SK-N-SH treated with all-trans-retinoic acid at 6 μM for 48 hours (cell line): Measurements from ENCODE around the gene HSD3B2.

Source experiments
- ATAC-seq: fragments of 200-7000 bp; cut with Tn5 transposase; 3 replicates; pipeline ENCODE4 v1.9.1; 2020; ENCODE audit warnings: mild to moderate bottlenecking, moderate library complexity
- ARNTL ChIP-seq: fragments of 450-650 bp; formaldehyde crosslinking; IDR thresholded peaks from 2 replicates; pipeline ENCODE4 v1.5.0; 2020; ENCODE audit warnings: low read depth, mild to moderate bottlenecking, moderate library complexity, borderline replicate concordance
- BACH2 ChIP-seq: fragments of 250-450 bp; sonication (Bioruptor Pico); IDR thresholded peaks from 2 replicates; pipeline ENCODE4 v1.9.0; 2021; ENCODE audit warnings: mild to moderate bottlenecking, borderline replicate concordance
- CSDC2 ChIP-seq: fragments of 250-450 bp; sonication (Bioruptor Pico); IDR thresholded peaks from 2 replicates; pipeline ENCODE4 v1.5.0; 2020; ENCODE audit warnings: mild to moderate bottlenecking, moderate library complexity
- ESRRG ChIP-seq: fragments of 250-450 bp; sonication (Bioruptor Pico); IDR thresholded peaks from 2 replicates; pipeline ENCODE4 v1.6.1; 2021; ENCODE audit warnings: mild to moderate bottlenecking
- GLIS3 ChIP-seq: fragments of 250-450 bp; sonication (Bioruptor Pico); IDR thresholded peaks from 2 replicates; pipeline ENCODE4 v1.5.0; 2020; ENCODE audit warnings: mild to moderate bottlenecking, moderate library complexity
- ISL1 ChIP-seq: fragments of 250-450 bp; sonication (Bioruptor Pico); IDR thresholded peaks from 2 replicates; pipeline ENCODE4 v2.1.2; 2022; ENCODE audit warnings: mild to moderate bottlenecking, moderate library complexity
- OSR1 ChIP-seq: fragments of 250-450 bp; sonication (Bioruptor Pico); IDR thresholded peaks from 2 replicates; pipeline ENCODE4 v1.8.0; 2022; ENCODE audit warnings: moderate library complexity, mild to moderate bottlenecking, inconsistent platforms
- PATZ1 ChIP-seq: fragments of 250-450 bp; sonication (Bioruptor Pico); IDR thresholded peaks from 2 replicates; pipeline ENCODE4 v1.8.0; 2020; ENCODE audit warnings: mild to moderate bottlenecking, moderate library complexity, borderline replicate concordance
- PPARA ChIP-seq: fragments of 250-450 bp; sonication (Bioruptor Pico); IDR thresholded peaks from 2 replicates; pipeline ENCODE4 v1.5.0; 2020; ENCODE audit warnings: mild to moderate bottlenecking, borderline replicate concordance
- RARB ChIP-seq: fragments of 250-450 bp; sonication (Bioruptor Pico); IDR thresholded peaks from 2 replicates; pipeline ENCODE4 v1.8.0; 2021; ENCODE audit warnings: mild to moderate bottlenecking, moderate library complexity
- SNAI2 ChIP-seq: fragments of 250-450 bp; sonication (Bioruptor Pico); IDR thresholded peaks from 2 replicates; pipeline ENCODE4 v1.5.0; 2020; ENCODE audit warnings: mild to moderate bottlenecking, moderate library complexity
- TCF4 ChIP-seq: fragments of 250-450 bp; sonication (Bioruptor Pico); IDR thresholded peaks from 2 replicates; pipeline ENCODE4 v1.8.0; 2021; ENCODE audit warnings: mild to moderate bottlenecking, moderate library complexity, borderline replicate concordance
- TOX ChIP-seq: fragments of 250-450 bp; sonication (Bioruptor Pico); IDR thresholded peaks from 2 replicates; pipeline ENCODE4 v1.8.0; 2021; ENCODE audit warnings: mild to moderate bottlenecking, moderate library complexity, borderline replicate concordance
- TSHZ2 ChIP-seq: fragments of 250-450 bp; sonication (Bioruptor Pico); IDR thresholded peaks from 2 replicates; pipeline ENCODE4 v1.5.0; 2020; ENCODE audit warnings: mild to moderate bottlenecking, moderate library complexity
- ZC3H10 ChIP-seq: fragments of 250-450 bp; sonication (Bioruptor Pico); IDR thresholded peaks from 2 replicates; pipeline ENCODE4 v1.5.1; 2021; ENCODE audit warnings: mild to moderate bottlenecking, moderate library complexity
- ZFP3 ChIP-seq: fragments of 250-450 bp; sonication (Bioruptor Pico); IDR thresholded peaks from 2 replicates; pipeline ENCODE4 v1.5.0; 2020; ENCODE audit warnings: mild to moderate bottlenecking, moderate library complexity
- ZFP30 ChIP-seq: fragments of 450-650 bp; formaldehyde crosslinking; IDR thresholded peaks from 2 replicates; pipeline ENCODE4 v1.5.0; 2022; ENCODE audit warnings: mild to moderate bottlenecking, moderate library complexity
- ZNF565 ChIP-seq: fragments of 450-650 bp; formaldehyde crosslinking; conservative IDR thresholded peaks from 2 replicates; pipeline ENCODE4 v1.5.0; 2020; ENCODE audit warnings: low read depth, mild to moderate bottlenecking, moderate library complexity
- ZNF70 ChIP-seq: fragments of 450-650 bp; formaldehyde crosslinking; IDR thresholded peaks from 2 replicates; pipeline ENCODE4 v1.5.0; 2020; ENCODE audit warnings: mild to moderate bottlenecking, moderate library complexity
- TF ChIP-seq, protein P1 (sequence below): fragments of 250-450 bp; sonication (Bioruptor Pico); IDR thresholded peaks from 2 replicates; pipeline ENCODE4 v1.5.1; 2020; ENCODE audit warnings: low read depth, mild to moderate bottlenecking, moderate library complexity
- TF ChIP-seq, protein P2 (sequence below): fragments of 250-450 bp; sonication (Bioruptor Pico); IDR thresholded peaks from 2 replicates; pipeline ENCODE4 v1.5.1; 2021; ENCODE audit warnings: mild to moderate bottlenecking, moderate library complexity

The HSD3B2 gene

GRCh38 chr1:119430486-119430885 is 15.5 kb downstream of the HSD3B2 start:
- TF ChIP-seq, protein P1, sequence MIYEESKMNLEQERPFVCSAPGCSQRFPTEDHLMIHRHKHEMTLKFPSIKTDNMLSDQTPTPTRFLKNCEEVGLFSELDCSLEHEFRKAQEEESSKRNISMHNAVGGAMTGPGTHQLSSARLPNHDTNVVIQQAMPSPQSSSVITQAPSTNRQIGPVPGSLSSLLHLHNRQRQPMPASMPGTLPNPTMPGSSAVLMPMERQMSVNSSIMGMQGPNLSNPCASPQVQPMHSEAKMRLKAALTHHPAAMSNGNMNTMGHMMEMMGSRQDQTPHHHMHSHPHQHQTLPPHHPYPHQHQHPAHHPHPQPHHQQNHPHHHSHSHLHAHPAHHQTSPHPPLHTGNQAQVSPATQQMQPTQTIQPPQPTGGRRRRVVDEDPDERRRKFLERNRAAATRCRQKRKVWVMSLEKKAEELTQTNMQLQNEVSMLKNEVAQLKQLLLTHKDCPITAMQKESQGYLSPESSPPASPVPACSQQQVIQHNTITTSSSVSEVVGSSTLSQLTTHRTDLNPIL (CRISPR knock-in tag) = no peak
- TF ChIP-seq ZFP30 (CRISPR knock-in tag) = no peak
- TF ChIP-seq PPARA (CRISPR knock-in tag) = no peak
- TF ChIP-seq ZC3H10 = no peak
- TF ChIP-seq TOX (CRISPR knock-in tag) = no peak
- ATAC-seq = no peak

- TF ChIP-seq TCF4 (CRISPR knock-in tag) = no peak
- no peak for TF ChIP-seq ZNF565 (CRISPR knock-in tag)
- TF ChIP-seq, protein P2, sequence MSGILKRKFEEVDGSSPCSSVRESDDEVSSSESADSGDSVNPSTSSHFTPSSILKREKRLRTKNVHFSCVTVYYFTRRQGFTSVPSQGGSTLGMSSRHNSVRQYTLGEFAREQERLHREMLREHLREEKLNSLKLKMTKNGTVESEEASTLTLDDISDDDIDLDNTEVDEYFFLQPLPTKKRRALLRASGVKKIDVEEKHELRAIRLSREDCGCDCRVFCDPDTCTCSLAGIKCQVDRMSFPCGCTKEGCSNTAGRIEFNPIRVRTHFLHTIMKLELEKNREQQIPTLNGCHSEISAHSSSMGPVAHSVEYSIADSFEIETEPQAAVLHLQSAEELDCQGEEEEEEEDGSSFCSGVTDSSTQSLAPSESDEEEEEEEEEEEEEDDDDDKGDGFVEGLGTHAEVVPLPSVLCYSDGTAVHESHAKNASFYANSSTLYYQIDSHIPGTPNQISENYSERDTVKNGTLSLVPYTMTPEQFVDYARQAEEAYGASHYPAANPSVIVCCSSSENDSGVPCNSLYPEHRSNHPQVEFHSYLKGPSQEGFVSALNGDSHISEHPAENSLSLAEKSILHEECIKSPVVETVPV (CRISPR knock-in tag) = no peak
- TF ChIP-seq TOX (CRISPR knock-in tag) = no peak
- TF ChIP-seq CSDC2 (CRISPR knock-in tag) = no peak
- no peak for TF ChIP-seq BACH2 (CRISPR knock-in tag)
- ATAC-seq = no peak
Observed at GRCh38 chr1:119431836-119432235, 16.9 kb downstream of the HSD3B2 start.

DNA sequence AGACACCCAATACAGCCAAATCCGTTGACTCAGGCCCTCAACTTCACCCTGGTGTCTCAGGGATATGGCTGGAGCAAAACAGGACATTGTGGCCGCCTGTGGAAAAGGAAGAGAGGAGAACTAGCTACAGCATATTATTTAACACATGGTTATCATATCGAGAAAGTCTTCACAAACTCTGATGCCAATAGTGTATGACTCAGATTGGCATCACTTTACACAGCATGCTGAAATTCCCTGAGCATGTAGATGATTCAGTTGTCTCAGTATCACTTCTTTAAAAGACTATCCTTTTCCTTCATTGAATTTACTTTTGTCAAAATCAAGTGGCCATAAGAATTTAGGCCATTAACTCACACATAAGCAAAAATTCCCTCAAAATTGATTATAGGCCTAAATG is 20.1 kb downstream of the HSD3B2 start:
- no peak for TF ChIP-seq ESRRG (CRISPR knock-in tag)
- no peak for TF ChIP-seq TSHZ2 (CRISPR knock-in tag)
- no peak for TF ChIP-seq ARNTL (CRISPR knock-in tag)
- no peak for TF ChIP-seq TCF4 (CRISPR knock-in tag)
- no peak for TF ChIP-seq TOX (CRISPR knock-in tag)
- TF ChIP-seq PATZ1 = no peak
- TF ChIP-seq CSDC2 (CRISPR knock-in tag) = no peak
- no peak for TF ChIP-seq GLIS3 (CRISPR knock-in tag)
- no peak for TF ChIP-seq ZC3H10
- TF ChIP-seq BACH2 (CRISPR knock-in tag) = no peak
- TF ChIP-seq ZFP30 (CRISPR knock-in tag) = no peak
- TF ChIP-seq RARB (CRISPR knock-in tag) = no peak
- TF ChIP-seq ISL1 = no peak
- no peak for TF ChIP-seq ZNF70 (CRISPR knock-in tag)
- TF ChIP-seq OSR1 (CRISPR knock-in tag) = no peak
- TF ChIP-seq ZNF565 (CRISPR knock-in tag) = no peak
- no peak for TF ChIP-seq SNAI2 (CRISPR knock-in tag)
- TF ChIP-seq, all 23 proteins: peak for 0
- no peak for ATAC-seq

DNA sequence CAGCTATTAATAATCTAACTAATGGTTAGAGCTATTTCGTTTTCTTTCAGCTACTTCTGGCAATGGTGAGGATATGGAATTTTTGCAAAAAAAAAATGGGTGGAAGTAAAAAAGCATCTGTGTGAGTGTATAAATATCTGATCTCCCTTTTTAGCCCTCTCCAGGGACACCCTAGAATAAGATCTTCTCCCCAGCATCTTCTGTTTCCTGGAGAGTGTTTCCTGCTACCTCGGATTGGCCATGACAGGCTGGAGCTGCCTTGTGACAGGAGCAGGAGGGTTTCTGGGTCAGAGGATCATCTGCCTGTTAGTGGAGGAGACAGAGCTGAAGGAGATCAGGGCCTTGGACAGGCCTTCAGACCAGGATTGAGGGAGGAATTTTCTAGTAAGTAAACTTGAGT is 23.8 kb downstream of the HSD3B2 start:
- ATAC-seq = no peak
- TF ChIP-seq ISL1 = no peak
- no peak for TF ChIP-seq GLIS3 (CRISPR knock-in tag)
- no peak for TF ChIP-seq PATZ1
- TF ChIP-seq ZNF70 (CRISPR knock-in tag) = no peak
- TF ChIP-seq, protein P1 (CRISPR knock-in tag) = no peak
- TF ChIP-seq ZFP3 (CRISPR knock-in tag) = no peak
- no peak for TF ChIP-seq ZNF565 (CRISPR knock-in tag)
- TF ChIP-seq ZFP30 (CRISPR knock-in tag) = no peak
- TF ChIP-seq CSDC2 (CRISPR knock-in tag) = no peak
- TF ChIP-seq TCF4 (CRISPR knock-in tag) = no peak
- TF ChIP-seq PPARA (CRISPR knock-in tag) = no peak
- no peak for TF ChIP-seq SNAI2 (CRISPR knock-in tag)
- TF ChIP-seq TOX (CRISPR knock-in tag) = no peak
- TF ChIP-seq RARB (CRISPR knock-in tag) = no peak
- no peak for TF ChIP-seq ESRRG (CRISPR knock-in tag)
